NCI-H2107 (cell line): ENCODE data around the gene PLA2G12B.
A peak's percentile ranks its signal among the peaks of the same experiment; 100 is the strongest.

Source experiments
- DNase-seq: peaks from one replicate; lab custom pipeline; 2025; lab: John Stamatoyannopoulos, UW

Gene PLA2G12B

DNA sequence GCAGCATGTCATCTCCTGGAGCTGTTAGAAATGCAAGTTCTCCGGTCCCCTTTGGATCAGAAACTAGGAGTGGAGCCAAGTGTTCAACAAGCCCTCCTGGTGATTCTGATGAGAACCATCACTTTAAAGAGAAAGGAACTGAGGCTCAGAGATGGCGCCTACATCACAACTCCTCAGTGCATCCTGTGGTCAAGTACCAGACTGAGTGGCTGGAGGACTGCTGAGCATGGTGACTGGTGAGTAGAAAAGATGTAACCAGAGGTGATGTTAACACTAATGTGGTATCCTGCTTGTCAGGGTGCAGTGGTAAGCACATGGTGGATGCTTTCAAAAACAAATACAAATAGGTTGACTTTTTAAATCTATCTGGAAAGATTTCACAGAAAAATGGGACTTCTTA lies 64.5 kb downstream of the PLA2G12B start:
- no peak for DNase-seq

DNA sequence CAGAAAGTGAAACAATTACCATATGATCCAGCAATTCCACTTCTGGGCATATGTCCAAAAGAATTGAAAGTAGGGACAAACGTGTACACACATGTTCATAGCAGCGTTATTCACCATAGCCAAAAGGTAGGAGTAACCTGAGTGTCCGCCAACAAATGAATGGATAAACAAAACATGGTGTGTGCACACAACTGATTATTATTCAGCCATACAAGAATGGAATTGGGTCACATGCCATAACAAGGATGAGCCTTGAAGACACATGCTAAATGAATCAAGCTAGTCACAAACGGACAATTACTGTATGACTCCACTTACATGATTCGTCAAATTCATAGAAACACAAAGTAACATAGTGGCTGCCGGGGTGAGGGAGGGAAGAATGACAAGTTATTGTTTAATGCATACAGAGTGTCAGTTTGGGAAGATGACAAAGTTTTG lies 65.2 kb downstream of the PLA2G12B start:
- peak; percentile 47 for DNase-seq

DNA sequence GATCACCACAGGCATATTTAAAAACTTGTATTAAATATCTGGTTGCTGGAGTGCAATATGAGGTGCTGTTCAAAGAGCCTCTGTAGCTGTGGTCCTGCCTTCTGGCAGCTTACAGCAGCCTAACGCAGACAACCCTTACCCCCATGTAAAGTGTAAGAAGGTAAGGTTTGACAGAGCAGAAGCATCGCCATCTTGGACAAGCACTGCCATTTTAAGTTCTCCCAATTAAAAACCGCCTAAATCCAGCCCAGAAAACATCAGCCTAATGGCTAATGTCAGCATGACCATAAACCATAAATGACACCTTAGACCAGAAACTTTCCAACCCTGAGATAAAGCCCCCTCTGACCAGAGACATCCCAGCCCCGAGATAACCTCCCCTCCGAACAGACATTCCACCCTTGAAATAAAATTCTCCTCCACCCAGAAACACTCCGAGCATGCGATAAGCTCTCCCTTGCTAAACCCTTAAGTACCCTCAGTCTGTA lies 66.4 kb downstream of the PLA2G12B start:
- no peak for DNase-seq

DNA sequence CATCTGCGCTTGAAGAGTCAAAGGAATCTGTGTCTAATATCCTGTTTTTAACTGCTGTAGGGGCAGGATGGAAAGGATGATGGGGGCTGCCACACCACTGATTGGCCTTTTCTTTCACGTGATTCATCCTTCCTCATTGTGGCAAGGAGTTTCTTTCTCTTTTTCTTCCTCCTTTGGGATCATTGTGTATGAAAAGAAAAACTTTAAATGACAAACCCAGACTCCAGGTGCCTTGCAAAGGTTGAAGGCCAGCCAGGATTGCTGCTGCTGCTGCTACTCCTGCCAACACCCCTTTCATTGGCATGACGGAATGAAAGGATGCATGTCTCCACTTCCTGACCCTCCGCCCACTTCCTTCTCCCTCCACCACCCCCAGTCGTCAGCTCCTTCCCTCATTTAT lies 67.6 kb downstream of the PLA2G12B start:
- DNase-seq, result no peak

DNA sequence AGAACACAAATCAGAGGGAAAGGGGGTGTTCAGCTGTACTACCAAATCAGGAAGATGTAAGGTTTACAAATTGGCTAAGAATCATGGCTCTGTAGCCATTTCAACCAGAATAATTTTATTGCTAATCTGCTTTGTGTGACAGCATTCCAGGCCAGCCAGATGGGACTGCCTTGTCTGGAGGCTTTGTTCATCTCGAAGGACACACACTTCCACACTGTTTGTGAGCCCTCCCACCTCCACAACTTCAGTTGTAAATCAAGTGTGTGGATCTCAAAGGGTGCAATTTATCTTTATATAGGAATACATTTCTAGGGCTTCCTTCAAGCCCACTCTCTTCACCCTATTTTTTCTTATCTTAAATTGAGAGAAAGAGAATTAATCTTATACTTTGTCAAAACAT lies 68.0 kb downstream of the PLA2G12B start:
- no peak for DNase-seq

DNA sequence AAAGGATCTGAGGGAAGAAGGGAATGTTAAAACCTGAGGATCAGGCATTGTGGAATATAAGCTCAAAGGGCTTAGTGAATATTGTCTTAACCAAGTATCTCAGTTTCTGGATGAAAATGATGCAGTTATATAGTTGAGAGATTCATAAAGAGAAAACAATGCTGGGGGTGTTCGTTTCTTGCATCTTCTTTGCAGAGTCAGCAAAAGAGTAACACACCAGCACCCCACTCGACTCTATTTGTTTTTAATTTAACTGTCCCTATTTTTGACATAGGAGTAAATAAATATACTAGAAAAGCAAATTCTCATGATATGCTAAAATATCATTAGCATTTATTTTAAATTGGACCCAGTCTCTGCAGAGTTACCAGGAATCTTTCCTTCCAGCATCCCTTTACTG lies 68.7 kb downstream of the PLA2G12B start:
- no peak for DNase-seq
